AG09309 (cell line): Measurements from ENCODE around the gene ZNF26.
A peak's percentile ranks its signal among the peaks of the same experiment; 100 is the strongest.
"Not testable (repeated sequence)": the region's sequence is repeated elsewhere in the genome, so short reads cannot be mapped to it uniquely, and the experiment has no call there.

Source experiments
- DNase-seq: peaks from one replicate; pipeline ENCODE4 v3.0.0-alpha.2; 2010; ENCODE audit warnings: low read depth
- H3K4me3 ChIP-seq: 2 replicates; pipeline ENCODE4 v1.5.1; 2011; ENCODE audit warnings: mild to moderate bottlenecking, low read depth, low read length, moderate library complexity; ENCODE audit not compliant: control insufficient read depth
- TF ChIP-seq, protein P1 (sequence below): IDR thresholded peaks from 2 replicates; pipeline ENCODE4 v1.5.1; 2011; ENCODE audit warnings: mild to moderate bottlenecking, low read depth, low read length, inconsistent platforms; ENCODE audit not compliant: insufficient read depth, control insufficient read depth; ENCODE audit errors: missing control alignments

The ZNF26 gene, protein sequence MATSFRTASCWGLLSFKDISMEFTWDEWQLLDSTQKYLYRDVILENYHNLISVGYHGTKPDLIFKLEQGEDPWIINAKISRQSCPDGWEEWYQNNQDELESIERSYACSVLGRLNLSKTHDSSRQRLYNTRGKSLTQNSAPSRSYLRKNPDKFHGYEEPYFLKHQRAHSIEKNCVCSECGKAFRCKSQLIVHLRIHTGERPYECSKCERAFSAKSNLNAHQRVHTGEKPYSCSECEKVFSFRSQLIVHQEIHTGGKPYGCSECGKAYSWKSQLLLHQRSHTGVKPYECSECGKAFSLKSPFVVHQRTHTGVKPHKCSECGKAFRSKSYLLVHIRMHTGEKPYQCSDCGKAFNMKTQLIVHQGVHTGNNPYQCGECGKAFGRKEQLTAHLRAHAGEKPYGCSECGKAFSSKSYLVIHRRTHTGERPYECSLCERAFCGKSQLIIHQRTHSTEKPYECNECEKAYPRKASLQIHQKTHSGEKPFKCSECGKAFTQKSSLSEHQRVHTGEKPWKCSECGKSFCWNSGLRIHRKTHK

DNA sequence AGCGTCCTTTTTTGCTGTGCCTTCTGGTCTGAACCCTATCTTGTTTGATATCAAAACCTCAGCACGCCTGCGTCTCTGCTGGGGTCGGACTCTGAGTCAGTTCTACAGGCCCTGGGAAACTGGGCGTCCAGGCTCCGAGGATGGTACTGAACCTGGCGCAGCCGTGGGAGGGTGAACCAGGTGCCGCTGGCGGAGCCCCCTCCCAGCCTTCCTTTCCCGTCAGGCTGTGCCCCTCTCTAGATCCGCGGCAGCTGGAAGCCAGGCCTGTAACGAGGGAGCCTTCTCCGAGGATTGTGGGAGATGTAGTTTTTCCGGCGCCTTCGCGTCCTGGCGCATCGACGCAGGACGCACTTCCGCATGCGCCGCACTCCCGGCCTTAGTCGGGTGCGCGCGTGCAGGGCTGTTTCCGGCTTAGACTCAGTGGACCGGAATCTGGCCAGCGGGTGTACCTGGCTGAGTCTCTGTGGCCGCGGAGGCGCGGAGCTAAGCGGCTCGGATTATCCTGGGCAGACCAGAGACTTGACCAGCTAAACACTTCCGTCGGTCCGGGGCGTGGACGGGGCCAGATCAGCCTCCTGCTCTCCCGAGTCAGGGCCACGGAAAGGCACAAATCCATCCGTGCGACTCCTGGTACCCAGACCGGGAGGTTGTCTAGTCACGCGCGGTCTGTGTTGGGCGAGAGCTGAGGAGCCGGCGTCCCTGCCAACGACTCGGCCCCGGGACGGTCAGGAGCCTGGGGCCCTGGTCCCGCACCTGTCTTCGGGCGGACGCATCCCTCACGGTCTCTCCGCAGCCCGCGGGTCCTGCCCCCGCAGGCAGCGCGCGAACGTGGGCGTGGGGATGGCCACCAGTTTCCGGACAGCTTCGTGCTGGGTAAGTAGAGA is at the start of gene ZNF26:
Gene ZNF26 (plus strand): TSS at position 367 of the 884 bp plus-strand sequence. CDS start 474 bp downstream, at position 841.
- TF ChIP-seq, protein P1, sequence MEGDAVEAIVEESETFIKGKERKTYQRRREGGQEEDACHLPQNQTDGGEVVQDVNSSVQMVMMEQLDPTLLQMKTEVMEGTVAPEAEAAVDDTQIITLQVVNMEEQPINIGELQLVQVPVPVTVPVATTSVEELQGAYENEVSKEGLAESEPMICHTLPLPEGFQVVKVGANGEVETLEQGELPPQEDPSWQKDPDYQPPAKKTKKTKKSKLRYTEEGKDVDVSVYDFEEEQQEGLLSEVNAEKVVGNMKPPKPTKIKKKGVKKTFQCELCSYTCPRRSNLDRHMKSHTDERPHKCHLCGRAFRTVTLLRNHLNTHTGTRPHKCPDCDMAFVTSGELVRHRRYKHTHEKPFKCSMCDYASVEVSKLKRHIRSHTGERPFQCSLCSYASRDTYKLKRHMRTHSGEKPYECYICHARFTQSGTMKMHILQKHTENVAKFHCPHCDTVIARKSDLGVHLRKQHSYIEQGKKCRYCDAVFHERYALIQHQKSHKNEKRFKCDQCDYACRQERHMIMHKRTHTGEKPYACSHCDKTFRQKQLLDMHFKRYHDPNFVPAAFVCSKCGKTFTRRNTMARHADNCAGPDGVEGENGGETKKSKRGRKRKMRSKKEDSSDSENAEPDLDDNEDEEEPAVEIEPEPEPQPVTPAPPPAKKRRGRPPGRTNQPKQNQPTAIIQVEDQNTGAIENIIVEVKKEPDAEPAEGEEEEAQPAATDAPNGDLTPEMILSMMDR, result no peak
- H3K4me3 ChIP-seq, result peak within 1 kb of the TSS; percentile 71
- DNase-seq, result peak; percentile 54

DNA sequence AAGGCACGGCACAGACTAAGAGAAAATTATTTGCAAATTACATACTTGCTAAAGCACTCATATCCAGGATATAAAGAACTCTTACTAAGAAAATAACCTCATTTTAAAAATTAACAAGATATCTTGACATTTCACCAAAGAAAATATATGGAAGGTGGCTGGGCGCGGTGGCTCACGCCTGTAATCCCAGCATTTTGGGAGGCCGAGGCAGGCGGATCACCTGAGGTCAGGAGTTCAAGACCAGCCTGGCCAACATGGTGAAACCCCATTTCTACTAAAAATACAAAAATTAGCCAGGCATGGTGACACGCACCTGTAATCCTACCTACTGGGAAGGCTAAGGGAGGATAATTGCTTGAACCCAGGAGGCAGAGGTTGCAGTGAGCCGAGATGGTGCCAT is 49.2 kb upstream of the ZNF26 start:
- not testable (repeated sequence) for H3K4me3 ChIP-seq, DNase-seq

- TF ChIP-seq, protein P1, result no peak
- DNase-seq, result no peak
- H3K4me3 ChIP-seq, result no peak overlapping the region
These were observed 48.7 kb upstream of the ZNF26 start for GRCh38 chr12:132937476-132937875.

DNA sequence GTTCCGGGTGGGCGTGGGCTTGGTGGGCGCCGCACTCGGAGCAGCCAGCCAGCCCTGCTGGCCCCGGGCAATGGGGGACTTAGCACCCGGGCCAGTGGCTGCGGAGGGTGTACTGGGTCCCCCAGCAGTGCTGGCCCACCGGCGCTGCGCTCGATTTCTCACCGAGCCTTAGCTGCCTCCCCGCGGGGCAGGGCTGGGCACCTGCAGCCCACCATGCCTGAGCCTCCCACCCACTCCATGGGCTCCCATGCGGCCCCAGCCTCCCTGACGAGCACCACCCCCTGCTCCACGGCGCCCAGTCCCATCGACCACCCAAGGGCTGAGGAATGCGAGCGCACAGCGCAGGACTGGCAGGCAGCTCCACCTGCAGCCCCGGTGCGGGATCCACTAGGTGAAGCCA is 47.4 kb upstream of the ZNF26 start:
- H3K4me3 ChIP-seq, DNase-seq: not testable (repeated sequence)

- no peak for DNase-seq
- H3K4me3 ChIP-seq, result no peak overlapping the region
- TF ChIP-seq, protein P1, result no peak
These were observed 46.0 kb upstream of the ZNF26 start for GRCh38 chr12:132940071-132940719.

DNA sequence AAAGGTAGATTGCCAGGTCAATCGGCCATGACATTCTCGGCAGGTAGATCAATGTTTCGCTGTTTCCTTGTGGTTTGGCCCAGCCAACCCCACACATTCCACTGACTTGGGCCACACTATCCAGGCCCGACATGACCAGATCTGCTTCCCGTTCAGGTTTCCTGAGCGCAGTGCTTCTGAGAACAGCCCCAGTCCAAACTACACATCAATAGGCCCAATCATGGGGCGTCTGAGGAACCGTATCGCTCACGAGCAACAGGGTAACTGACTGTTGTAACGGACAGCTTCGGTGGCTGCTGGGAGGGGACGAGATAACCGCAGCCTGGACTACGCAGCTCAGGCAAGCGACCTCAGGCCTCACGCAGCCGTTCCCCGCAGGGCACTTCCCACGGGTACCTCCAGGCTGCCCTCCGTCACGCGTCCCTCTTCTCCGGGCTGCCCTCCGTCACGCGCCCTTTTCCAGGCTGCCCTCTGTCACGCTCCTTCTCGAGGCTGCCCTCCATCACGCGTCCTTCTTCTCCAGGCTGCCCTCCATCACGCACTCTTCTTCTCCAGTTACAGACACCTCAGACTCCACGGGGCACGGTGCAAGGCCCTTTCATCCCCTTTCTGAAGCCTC is 44.7 kb upstream of the ZNF26 start:
- no peak overlapping the region for H3K4me3 ChIP-seq
- DNase-seq, result no peak
- TF ChIP-seq, protein P1, result no peak

DNA sequence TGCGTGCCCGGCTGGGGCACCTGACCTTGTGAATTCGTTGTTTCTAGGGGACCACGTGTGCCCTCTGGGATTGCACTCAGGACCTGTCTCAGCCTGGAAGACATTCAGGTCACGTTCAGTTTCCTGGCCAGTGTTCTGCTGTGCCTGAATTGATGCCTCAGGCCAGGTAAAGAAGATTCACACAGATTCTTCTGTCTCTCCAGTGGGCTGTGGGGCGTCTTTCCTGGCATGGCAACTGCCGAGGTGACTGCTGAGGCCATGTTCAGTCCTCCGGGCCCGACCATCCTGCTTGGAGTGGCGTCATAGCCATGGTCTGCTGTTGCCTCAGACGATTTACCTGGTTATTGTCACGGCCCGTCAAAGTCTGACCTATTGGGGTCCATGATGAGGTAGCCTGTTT is 43.6 kb upstream of the ZNF26 start:
- DNase-seq, result no peak
- TF ChIP-seq, protein P1, result no peak
- no peak overlapping the region for H3K4me3 ChIP-seq
